ENCODE results near the gene ICAM4. TPM values are rescaled to one million over a fixed set of nuclear protein-coding genes. Genes with fewer than 3 reads are reported as not detected.

The ICAM4 gene
- total and polyA plus RNA-seq, 2 of the 13 experiments (the other 11 are each of a cell fraction or from before 2014, with no cell fraction given) = 2.9 to 4.0 TPM

DNA sequence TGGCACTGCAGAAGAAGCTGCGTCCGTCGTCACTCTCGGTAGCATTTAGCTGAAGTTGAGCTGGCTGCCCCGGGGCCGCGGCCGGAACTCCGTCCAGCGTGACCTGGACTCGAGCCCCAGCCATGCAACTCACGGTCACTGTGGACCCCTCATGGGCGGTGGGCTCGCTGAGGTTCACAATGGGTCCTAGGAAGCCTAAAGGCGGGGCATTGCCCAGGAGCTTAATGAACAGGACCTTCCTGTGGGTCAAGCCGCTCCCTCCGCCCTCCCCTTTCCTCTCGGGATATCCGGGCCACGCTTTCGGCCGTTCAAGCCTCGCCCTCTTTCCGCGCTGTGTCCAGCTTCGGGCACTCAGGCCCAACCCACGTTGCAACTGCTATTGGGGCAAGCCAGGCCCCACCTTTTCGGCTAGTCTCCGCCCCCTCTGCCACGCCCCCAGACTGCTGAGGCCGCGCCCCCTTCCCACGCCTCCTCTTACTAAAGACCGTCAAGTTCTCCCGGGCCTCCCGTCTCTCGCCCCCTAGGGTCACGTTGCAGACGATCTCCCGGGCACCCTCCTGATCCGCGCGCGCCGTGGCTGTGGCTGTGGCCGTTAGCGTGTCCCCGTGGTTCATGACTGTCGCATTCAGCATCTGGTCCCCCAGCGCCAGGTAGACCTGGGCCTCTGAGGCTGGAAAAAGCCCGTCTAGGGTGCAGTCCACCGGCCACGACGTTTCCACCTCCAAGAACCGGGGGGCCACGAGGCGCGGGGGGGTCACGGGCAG is 48.0 kb downstream of the ICAM4 start (continued):
- TF ChIP-seq CCAR2 (optimal IDR thresholded peaks at IDR 0.05; ENCODE audit: low read depth, low read length) (no peak), RAD21 (CRISPR knock-in tag; IDR thresholded peaks at IDR 0.05) (no peak), ZIK1 (CRISPR knock-in tag; IDR thresholded peaks at IDR 0.05; ENCODE audit: borderline replicate concordance, low read depth) (peak; percentile 34; the same call in 1 of the 2 replicates), ZNF879 (CRISPR knock-in tag; IDR thresholded peaks at IDR 0.05) (peak; percentile 76; the same call in 1 of the 2 replicates), FOXA1 (IDR thresholded peaks at IDR 0.05) (no peak), FOXA1 (CRISPR knock-in tag; IDR thresholded peaks at IDR 0.05) (no peak), ISX (CRISPR knock-in tag; conservative IDR thresholded peaks at IDR 0.05) (peak; percentile 54; the same call in 1 of the 2 replicates), ZNF354B (CRISPR knock-in tag; IDR thresholded peaks at IDR 0.05) (no peak), KAT2B (IDR thresholded peaks at IDR 0.05; ENCODE audit: borderline replicate concordance, low read depth, low read length) (no peak), ZSCAN29 (CRISPR knock-in tag; conservative IDR thresholded peaks at IDR 0.05) (no peak)
- TF ChIP-seq, protein P1, sequence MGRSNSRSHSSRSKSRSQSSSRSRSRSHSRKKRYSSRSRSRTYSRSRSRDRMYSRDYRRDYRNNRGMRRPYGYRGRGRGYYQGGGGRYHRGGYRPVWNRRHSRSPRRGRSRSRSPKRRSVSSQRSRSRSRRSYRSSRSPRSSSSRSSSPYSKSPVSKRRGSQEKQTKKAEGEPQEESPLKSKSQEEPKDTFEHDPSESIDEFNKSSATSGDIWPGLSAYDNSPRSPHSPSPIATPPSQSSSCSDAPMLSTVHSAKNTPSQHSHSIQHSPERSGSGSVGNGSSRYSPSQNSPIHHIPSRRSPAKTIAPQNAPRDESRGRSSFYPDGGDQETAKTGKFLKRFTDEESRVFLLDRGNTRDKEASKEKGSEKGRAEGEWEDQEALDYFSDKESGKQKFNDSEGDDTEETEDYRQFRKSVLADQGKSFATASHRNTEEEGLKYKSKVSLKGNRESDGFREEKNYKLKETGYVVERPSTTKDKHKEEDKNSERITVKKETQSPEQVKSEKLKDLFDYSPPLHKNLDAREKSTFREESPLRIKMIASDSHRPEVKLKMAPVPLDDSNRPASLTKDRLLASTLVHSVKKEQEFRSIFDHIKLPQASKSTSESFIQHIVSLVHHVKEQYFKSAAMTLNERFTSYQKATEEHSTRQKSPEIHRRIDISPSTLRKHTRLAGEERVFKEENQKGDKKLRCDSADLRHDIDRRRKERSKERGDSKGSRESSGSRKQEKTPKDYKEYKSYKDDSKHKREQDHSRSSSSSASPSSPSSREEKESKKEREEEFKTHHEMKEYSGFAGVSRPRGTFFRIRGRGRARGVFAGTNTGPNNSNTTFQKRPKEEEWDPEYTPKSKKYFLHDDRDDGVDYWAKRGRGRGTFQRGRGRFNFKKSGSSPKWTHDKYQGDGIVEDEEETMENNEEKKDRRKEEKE (IDR thresholded peaks at IDR 0.05) = no peak
- TF ChIP-seq, protein P2, sequence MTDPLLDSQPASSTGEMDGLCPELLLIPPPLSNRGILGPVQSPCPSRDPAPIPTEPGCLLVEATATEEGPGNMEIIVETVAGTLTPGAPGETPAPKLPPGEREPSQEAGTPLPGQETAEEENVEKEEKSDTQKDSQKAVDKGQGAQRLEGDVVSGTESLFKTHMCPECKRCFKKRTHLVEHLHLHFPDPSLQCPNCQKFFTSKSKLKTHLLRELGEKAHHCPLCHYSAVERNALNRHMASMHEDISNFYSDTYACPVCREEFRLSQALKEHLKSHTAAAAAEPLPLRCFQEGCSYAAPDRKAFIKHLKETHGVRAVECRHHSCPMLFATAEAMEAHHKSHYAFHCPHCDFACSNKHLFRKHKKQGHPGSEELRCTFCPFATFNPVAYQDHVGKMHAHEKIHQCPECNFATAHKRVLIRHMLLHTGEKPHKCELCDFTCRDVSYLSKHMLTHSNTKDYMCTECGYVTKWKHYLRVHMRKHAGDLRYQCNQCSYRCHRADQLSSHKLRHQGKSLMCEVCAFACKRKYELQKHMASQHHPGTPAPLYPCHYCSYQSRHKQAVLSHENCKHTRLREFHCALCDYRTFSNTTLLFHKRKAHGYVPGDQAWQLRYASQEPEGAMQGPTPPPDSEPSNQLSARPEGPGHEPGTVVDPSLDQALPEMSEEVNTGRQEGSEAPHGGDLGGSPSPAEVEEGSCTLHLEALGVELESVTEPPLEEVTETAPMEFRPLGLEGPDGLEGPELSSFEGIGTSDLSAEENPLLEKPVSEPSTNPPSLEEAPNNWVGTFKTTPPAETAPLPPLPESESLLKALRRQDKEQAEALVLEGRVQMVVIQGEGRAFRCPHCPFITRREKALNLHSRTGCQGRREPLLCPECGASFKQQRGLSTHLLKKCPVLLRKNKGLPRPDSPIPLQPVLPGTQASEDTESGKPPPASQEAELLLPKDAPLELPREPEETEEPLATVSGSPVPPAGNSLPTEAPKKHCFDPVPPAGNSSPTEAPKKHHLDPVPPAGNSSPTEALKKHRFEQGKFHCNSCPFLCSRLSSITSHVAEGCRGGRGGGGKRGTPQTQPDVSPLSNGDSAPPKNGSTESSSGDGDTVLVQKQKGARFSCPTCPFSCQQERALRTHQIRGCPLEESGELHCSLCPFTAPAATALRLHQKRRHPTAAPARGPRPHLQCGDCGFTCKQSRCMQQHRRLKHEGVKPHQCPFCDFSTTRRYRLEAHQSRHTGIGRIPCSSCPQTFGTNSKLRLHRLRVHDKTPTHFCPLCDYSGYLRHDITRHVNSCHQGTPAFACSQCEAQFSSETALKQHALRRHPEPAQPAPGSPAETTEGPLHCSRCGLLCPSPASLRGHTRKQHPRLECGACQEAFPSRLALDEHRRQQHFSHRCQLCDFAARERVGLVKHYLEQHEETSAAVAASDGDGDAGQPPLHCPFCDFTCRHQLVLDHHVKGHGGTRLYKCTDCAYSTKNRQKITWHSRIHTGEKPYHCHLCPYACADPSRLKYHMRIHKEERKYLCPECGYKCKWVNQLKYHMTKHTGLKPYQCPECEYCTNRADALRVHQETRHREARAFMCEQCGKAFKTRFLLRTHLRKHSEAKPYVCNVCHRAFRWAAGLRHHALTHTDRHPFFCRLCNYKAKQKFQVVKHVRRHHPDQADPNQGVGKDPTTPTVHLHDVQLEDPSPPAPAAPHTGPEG (CRISPR knock-in tag; IDR thresholded peaks at IDR 0.05) = no peak
- TF ChIP-seq, protein P3, sequence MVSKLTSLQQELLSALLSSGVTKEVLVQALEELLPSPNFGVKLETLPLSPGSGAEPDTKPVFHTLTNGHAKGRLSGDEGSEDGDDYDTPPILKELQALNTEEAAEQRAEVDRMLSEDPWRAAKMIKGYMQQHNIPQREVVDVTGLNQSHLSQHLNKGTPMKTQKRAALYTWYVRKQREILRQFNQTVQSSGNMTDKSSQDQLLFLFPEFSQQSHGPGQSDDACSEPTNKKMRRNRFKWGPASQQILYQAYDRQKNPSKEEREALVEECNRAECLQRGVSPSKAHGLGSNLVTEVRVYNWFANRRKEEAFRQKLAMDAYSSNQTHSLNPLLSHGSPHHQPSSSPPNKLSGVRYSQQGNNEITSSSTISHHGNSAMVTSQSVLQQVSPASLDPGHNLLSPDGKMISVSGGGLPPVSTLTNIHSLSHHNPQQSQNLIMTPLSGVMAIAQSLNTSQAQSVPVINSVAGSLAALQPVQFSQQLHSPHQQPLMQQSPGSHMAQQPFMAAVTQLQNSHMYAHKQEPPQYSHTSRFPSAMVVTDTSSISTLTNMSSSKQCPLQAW (CRISPR knock-in tag; IDR thresholded peaks at IDR 0.05) = peak; percentile 36; the same call in 1 of the 2 replicates
- TF ChIP-seq, protein P4, sequence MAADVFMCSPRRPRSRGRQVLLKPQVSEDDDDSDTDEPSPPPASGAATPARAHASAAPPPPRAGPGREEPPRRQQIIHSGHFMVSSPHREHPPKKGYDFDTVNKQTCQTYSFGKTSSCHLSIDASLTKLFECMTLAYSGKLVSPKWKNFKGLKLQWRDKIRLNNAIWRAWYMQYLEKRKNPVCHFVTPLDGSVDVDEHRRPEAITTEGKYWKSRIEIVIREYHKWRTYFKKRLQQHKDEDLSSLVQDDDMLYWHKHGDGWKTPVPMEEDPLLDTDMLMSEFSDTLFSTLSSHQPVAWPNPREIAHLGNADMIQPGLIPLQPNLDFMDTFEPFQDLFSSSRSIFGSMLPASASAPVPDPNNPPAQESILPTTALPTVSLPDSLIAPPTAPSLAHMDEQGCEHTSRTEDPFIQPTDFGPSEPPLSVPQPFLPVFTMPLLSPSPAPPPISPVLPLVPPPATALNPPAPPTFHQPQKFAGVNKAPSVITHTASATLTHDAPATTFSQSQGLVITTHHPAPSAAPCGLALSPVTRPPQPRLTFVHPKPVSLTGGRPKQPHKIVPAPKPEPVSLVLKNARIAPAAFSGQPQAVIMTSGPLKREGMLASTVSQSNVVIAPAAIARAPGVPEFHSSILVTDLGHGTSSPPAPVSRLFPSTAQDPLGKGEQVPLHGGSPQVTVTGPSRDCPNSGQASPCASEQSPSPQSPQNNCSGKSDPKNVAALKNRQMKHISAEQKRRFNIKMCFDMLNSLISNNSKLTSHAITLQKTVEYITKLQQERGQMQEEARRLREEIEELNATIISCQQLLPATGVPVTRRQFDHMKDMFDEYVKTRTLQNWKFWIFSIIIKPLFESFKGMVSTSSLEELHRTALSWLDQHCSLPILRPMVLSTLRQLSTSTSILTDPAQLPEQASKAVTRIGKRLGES (CRISPR knock-in tag; IDR thresholded peaks at IDR 0.05; ENCODE audit: borderline replicate concordance) = no peak
